ENCODE measurements around the gene FOXL2NB. TPM values are rescaled to one million over a fixed set of nuclear protein-coding genes. Genes with fewer than 3 reads are reported as not detected.

The FOXL2NB gene
- polyA plus RNA-seq, 1 donor from 2014 or later = not detected

- H3K4me3 ChIP-seq (ENCODE audit: low read length) = no peak overlapping the region
- no peak overlapping the region for H3K4me2 ChIP-seq (ENCODE audit: low read length)
- no peak overlapping the region for H3K9ac ChIP-seq (ENCODE audit: low read length)
- peaks cover 60% of the 10 kb centered on the region for H3K27me3 ChIP-seq (ENCODE audit: insufficient read depth, low read depth, low read length)
- no peak overlapping the region for H2AFZ ChIP-seq (ENCODE audit: low read depth, low read length)
- H3K9me2 ChIP-seq (ENCODE audit: insufficient read depth, low read length) = no peaks in the 10 kb centered on the region
- TF ChIP-seq EZH2 (IDR thresholded peaks at IDR 0.05; ENCODE audit: borderline replicate concordance, insufficient read depth, low read length, poor library complexity, severe bottlenecking) (no peak), EP300 (conservative IDR thresholded peaks at IDR 0.05; ENCODE audit: poor library complexity, severe bottlenecking) (no peak), POLR2AphosphoS5 (IDR thresholded peaks at IDR 0.05) (no peak), RAD21 (conservative IDR thresholded peaks at IDR 0.05) (no peak), REST (IDR thresholded peaks at IDR 0.05; ENCODE audit: borderline replicate concordance) (no peak)
- H3F3A ChIP-seq (ENCODE audit: insufficient read depth, low read length, poor library complexity, severe bottlenecking) = no peaks in the 10 kb centered on the region
- no peak overlapping the region for H3K27ac ChIP-seq (ENCODE audit: low read length)
- H4K20me1 ChIP-seq (ENCODE audit: insufficient read depth) = no peaks in the 10 kb centered on the region
- H3K79me2 ChIP-seq (replicated peaks; ENCODE audit: insufficient read depth, low read length) = no peaks in the 10 kb centered on the region
- H3K9me3 ChIP-seq (ENCODE audit: low read length) = no peaks in the 10 kb centered on the region
- H3K36me3 ChIP-seq (ENCODE audit: insufficient read depth, low read length) = no peaks in the 10 kb centered on the region
Observed at GRCh38 chr3:138933981-138934691, 12.9 kb upstream of the FOXL2NB start.

- Histone ChIP-seq H3K4me3 (ENCODE audit: low read length) (peak overlapping the region; percentile 70), H3K4me2 (ENCODE audit: low read length) (no peak overlapping the region), H3K36me3 (ENCODE audit: insufficient read depth, low read length) (no peaks in the 10 kb centered on the region), H2AFZ (ENCODE audit: low read depth, low read length) (no peak overlapping the region), H3K9ac (ENCODE audit: low read length) (no peak overlapping the region), H3K79me2 (replicated peaks; ENCODE audit: insufficient read depth, low read length) (no peaks in the 10 kb centered on the region), H3K27ac (ENCODE audit: low read length) (no peak overlapping the region), H3K27me3 (ENCODE audit: insufficient read depth, low read depth, low read length) (peaks cover 74% of the 10 kb centered on the region), H4K20me1 (ENCODE audit: insufficient read depth) (no peaks in the 10 kb centered on the region), H3F3A (ENCODE audit: insufficient read depth, low read length, poor library complexity, severe bottlenecking) (no peaks in the 10 kb centered on the region), H3K9me2 (ENCODE audit: insufficient read depth, low read length) (no peaks in the 10 kb centered on the region), H3K9me3 (ENCODE audit: low read length) (no peaks in the 10 kb centered on the region)
- TF ChIP-seq RAD21 (conservative IDR thresholded peaks at IDR 0.05) = no peak
Observed at GRCh38 chr3:138935505-138935862, 11.5 kb upstream of the FOXL2NB start.

- Histone ChIP-seq H2AFZ (ENCODE audit: low read depth, low read length) (no peak overlapping the region), H3K36me3 (ENCODE audit: insufficient read depth, low read length) (no peaks in the 10 kb centered on the region), H3K9me2 (ENCODE audit: insufficient read depth, low read length) (no peaks in the 10 kb centered on the region), H3K4me2 (ENCODE audit: low read length) (peak overlapping the region; percentile 45), H3K9ac (ENCODE audit: low read length) (no peak overlapping the region), H3K79me2 (replicated peaks; ENCODE audit: insufficient read depth, low read length) (no peaks in the 10 kb centered on the region), H4K20me1 (ENCODE audit: insufficient read depth) (no peaks in the 10 kb centered on the region), H3K4me3 (ENCODE audit: low read length) (peak overlapping the region; percentile 70), H3K9me3 (ENCODE audit: low read length) (no peaks in the 10 kb centered on the region), H3K27ac (ENCODE audit: low read length) (no peak overlapping the region), H3F3A (ENCODE audit: insufficient read depth, low read length, poor library complexity, severe bottlenecking) (no peaks in the 10 kb centered on the region), H3K27me3 (ENCODE audit: insufficient read depth, low read depth, low read length) (peaks cover 80% of the 10 kb centered on the region)
- peak; percentile 86 for TF ChIP-seq SMC3 (conservative IDR thresholded peaks at IDR 0.05; ENCODE audit: poor library complexity)
- TF ChIP-seq REST (IDR thresholded peaks at IDR 0.05; ENCODE audit: borderline replicate concordance) = no peak
- TF ChIP-seq CTCF (IDR thresholded peaks at IDR 0.05; ENCODE audit: poor library complexity, severe bottlenecking) = peak; percentile 96
- no peak for TF ChIP-seq EZH2 (IDR thresholded peaks at IDR 0.05; ENCODE audit: borderline replicate concordance, insufficient read depth, low read length, poor library complexity, severe bottlenecking)
- TF ChIP-seq EP300 (conservative IDR thresholded peaks at IDR 0.05; ENCODE audit: poor library complexity, severe bottlenecking) = no peak
- TF ChIP-seq POLR2AphosphoS5 (IDR thresholded peaks at IDR 0.05) = no peak
- peak; percentile 53 for TF ChIP-seq MXI1 (conservative IDR thresholded peaks at IDR 0.05; ENCODE audit: poor library complexity, severe bottlenecking)
- TF ChIP-seq TAF1 (IDR thresholded peaks at IDR 0.05; ENCODE audit: low read depth) = no peak
- TF ChIP-seq RAD21 (conservative IDR thresholded peaks at IDR 0.05) = peak; percentile 69
Observed at GRCh38 chr3:138935863-138936740, 10.9 kb upstream of the FOXL2NB start.

All from neural cell (in vitro differentiated cells).